Effector memory CD4-positive, alpha-beta T cell (primary cell): Measurements from ENCODE around the gene GUCA2B.

Source experiments
- DNase-seq, 3 donors: peaks; one replicate each; pipeline ENCODE4 v3.0.0-alpha.2; 2020
- H3K27ac ChIP-seq: 2 replicates; pipeline ENCODE4 v1.7.0; 2013; ENCODE audit warnings: mild to moderate bottlenecking, low read length, moderate library complexity; ENCODE audit not compliant: insufficient read depth, poor library complexity, severe bottlenecking
- H3K27me3 ChIP-seq: replicated peaks from 2 replicates; pipeline ENCODE4 v1.7.0; 2013; ENCODE audit warnings: mild to moderate bottlenecking, low read length; ENCODE audit not compliant: insufficient read depth, control insufficient read depth, poor library complexity, severe bottlenecking
- H3K36me3 ChIP-seq: 2 replicates; pipeline ENCODE4 v1.7.0; 2013; ENCODE audit warnings: mild to moderate bottlenecking, low read length, moderate library complexity; ENCODE audit not compliant: control insufficient read depth, insufficient read depth
- H3K4me1 ChIP-seq: 2 replicates; pipeline ENCODE4 v1.7.0; 2013; ENCODE audit warnings: low read length, mild to moderate bottlenecking; ENCODE audit not compliant: control insufficient read depth, insufficient read depth, poor library complexity, severe bottlenecking
- H3K4me3 ChIP-seq: 2 replicates; pipeline ENCODE4 v1.7.0; 2013; ENCODE audit warnings: low read length, low read depth, mild to moderate bottlenecking; ENCODE audit not compliant: insufficient read depth, poor library complexity, severe bottlenecking
- H3K9me3 ChIP-seq: 2 replicates; pipeline ENCODE4 v1.7.0; 2013; ENCODE audit warnings: mild to moderate bottlenecking, low read length, moderate library complexity; ENCODE audit not compliant: control insufficient read depth

GUCA2B gene

DNA sequence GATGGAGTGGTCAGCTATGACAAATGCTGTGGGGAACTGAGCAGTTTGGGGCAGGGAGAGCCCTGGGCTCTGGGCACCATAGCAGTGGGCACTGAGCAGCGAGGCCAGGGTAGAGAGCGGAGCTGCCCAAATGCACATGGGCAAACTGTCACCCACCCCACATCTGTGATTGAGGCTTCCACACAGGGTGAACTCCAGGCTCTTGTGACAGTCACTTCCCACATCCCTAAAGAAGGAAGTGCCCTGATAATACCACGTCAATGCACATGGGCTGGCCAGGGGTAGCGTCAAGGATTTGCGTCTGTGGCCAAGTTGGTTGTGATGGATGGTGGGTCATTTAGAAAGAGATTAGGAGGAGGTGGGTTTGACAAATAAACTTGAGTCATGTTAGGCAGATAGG is 2.6 kb upstream of the GUCA2B start:
- Histone ChIP-seq H3K27ac (no peak overlapping the region), H3K4me1 (no peaks in the 10 kb centered on the region), H3K27me3 (peaks cover 5% of the 10 kb centered on the region), H3K9me3 (no peaks in the 10 kb centered on the region), H3K36me3 (no peaks in the 10 kb centered on the region), H3K4me3 (no peak overlapping the region)
- no peak for DNase-seq

DNA sequence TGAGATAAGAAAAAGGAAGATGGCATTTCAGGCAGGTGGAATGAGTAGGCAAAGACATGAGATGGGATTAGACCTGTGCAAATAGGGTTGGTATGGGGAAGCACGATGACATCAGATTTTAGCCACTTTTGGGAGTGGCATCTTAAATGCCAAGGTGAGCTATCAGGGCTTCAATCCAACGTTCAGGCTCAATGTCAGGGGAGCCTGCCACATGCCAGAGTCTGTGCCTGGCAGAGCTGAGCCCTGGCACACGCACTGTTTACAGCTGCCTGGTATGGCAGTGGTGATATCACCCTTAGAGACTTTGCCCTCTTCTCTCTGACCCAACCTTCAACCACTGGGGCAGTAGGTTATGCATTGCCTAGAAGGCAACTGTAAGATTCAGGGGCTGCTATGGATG is 1.1 kb upstream of the GUCA2B start:
- DNase-seq, result no peak
- Histone ChIP-seq H3K9me3 (no peaks in the 10 kb centered on the region), H3K36me3 (no peaks in the 10 kb centered on the region), H3K4me1 (no peaks in the 10 kb centered on the region), H3K4me3 (no peak overlapping the region), H3K27me3 (no peaks in the 10 kb centered on the region), H3K27ac (no peak overlapping the region)

DNA sequence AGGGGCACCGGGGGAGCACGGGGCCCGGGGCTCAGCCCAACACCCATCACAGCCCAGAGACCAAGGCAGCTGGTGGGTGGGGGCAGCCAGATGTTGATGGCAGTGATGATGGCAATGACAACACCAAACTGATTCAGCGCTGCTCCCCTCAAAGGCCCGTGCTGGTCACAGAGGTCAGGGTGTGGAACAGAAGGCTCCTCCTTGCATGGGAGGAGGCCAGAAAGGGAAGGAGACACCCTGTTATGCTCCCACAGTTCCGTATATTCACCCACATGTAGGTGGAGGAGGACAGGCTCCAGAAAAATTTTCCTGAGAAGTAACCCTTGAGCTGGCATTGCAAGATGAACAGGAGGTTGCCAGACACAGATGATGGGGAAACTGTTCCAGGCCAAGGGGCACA is 414 bp downstream of the GUCA2B start:
- Histone ChIP-seq H3K4me3 (no peak overlapping the region), H3K4me1 (no peaks in the 10 kb centered on the region), H3K27me3 (no peaks in the 10 kb centered on the region), H3K9me3 (no peaks in the 10 kb centered on the region), H3K27ac (no peak overlapping the region), H3K36me3 (no peaks in the 10 kb centered on the region)
- no peak for DNase-seq

DNA sequence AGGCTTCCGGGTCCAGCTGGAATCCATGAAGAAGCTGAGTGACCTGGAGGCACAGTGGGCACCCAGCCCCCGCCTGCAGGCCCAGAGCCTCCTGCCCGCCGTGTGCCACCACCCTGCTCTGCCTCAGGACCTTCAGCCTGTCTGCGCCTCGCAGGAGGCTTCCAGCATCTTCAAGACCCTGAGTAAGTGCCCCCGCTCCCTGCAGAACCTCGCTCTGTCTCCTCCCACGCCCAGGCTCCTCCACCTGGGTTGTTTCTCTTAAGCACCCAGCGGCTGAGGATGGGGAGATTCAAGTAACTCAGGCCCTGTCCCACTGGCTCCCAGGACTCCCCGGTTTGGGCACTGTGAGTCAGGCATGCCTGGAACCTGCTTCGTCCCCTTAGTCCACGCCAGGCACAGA is 1.5 kb downstream of the GUCA2B start:
- Histone ChIP-seq H3K4me3 (no peak overlapping the region), H3K36me3 (no peaks in the 10 kb centered on the region), H3K4me1 (no peaks in the 10 kb centered on the region), H3K27me3 (no peaks in the 10 kb centered on the region), H3K9me3 (no peaks in the 10 kb centered on the region), H3K27ac (no peak overlapping the region)
- DNase-seq, result no peak

DNA sequence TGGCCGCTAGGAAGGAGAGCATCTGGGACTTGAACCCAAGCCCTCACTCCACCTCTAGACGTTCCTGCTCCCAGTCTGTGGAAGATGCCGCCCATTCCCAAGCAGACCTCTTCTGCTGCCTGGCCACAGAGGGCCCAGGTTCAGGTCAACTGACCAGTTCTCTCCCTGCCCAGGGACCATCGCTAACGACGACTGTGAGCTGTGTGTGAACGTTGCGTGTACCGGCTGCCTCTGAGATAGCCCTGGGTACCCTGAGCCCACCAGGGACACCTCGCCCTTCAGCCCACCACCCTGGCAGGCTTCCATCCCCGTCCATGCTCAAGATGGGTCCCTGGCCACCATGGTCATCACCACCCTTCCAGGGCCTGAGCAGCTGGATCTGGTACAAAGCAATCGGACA is 2.2 kb downstream of the GUCA2B start:
- H3K4me1 ChIP-seq, result no peaks in the 10 kb centered on the region
- H3K9me3 ChIP-seq, result no peaks in the 10 kb centered on the region
- no peak overlapping the region for H3K27ac ChIP-seq
- DNase-seq, result no peak
- H3K27me3 ChIP-seq, result no peaks in the 10 kb centered on the region
- no peak overlapping the region for H3K4me3 ChIP-seq
- no peaks in the 10 kb centered on the region for H3K36me3 ChIP-seq

DNA sequence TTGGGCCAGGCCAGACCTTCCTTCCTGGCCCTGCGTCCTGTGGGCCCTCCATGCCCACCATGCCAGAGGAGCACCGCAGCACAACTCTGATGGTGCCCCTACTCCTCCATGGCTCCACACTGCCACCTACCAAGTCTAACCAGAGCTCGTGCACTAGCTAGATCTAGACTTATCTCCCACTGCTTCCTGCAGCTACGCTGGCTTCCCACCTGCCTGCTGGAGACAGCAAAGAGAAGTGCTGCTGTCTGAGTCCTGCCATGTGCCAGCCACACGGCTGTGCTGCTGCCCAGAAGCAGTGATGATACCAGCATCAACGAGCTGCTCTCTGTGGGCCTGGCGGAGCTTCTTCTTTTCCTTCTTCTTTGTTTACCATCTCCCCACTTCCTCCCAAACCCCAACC is 4.5 kb downstream of the GUCA2B start:
- no peak overlapping the region for H3K27ac ChIP-seq
- H3K36me3 ChIP-seq, result no peaks in the 10 kb centered on the region
- H3K4me1 ChIP-seq, result no peaks in the 10 kb centered on the region
- no peaks in the 10 kb centered on the region for H3K9me3 ChIP-seq
- no peak overlapping the region for H3K4me3 ChIP-seq
- H3K27me3 ChIP-seq, result no peaks in the 10 kb centered on the region
- no peak for DNase-seq

DNA sequence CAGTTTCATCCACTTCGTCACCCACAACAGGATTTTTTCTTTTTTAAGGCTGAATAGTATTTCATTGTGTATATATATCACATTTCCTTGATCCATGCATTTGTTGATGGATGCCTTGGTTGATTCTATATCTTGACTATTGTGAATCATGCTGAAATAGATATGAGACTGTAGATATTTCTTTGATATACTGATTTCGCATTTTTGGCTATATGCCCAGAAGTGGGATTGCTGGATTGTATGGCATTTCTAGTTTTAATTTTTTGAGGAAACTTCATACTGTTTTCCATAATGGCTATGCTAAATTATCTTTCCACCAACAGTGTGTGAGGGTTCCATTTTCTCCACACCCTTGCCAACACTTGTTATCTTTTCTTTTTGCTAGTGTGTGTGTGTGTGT is 5.0 kb downstream of the GUCA2B start:
- Histone ChIP-seq H3K4me1 (no peaks in the 10 kb centered on the region), H3K4me3 (no peak overlapping the region), H3K36me3 (no peaks in the 10 kb centered on the region), H3K27me3 (no peaks in the 10 kb centered on the region), H3K9me3 (no peaks in the 10 kb centered on the region), H3K27ac (no peak overlapping the region)
- DNase-seq, result no peak

DNA sequence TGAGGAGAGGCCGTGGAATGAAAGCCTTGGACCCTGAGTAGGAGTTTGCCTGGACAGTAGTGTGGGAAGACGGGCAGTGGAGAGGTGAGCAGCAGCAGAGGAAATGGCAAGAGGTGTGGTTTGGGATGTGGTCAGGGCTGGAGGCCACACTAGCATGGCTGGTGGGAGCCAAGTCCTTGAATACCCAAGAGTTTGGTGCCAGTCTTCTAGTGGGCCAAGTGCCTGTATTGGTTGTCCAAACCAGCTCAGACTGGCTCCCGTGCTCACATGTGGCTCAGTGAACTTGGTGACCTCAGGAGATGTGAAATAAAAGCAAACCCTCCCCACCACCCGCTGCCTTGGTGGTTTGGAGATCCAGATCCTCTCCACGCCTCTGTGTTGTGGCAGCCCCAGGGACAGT is 9.0 kb downstream of the GUCA2B start:
- Histone ChIP-seq H3K27ac (no peak overlapping the region), H3K4me1 (no peaks in the 10 kb centered on the region), H3K4me3 (no peak overlapping the region), H3K36me3 (no peaks in the 10 kb centered on the region), H3K9me3 (no peaks in the 10 kb centered on the region), H3K27me3 (no peaks in the 10 kb centered on the region)
- DNase-seq, result no peak

DNA sequence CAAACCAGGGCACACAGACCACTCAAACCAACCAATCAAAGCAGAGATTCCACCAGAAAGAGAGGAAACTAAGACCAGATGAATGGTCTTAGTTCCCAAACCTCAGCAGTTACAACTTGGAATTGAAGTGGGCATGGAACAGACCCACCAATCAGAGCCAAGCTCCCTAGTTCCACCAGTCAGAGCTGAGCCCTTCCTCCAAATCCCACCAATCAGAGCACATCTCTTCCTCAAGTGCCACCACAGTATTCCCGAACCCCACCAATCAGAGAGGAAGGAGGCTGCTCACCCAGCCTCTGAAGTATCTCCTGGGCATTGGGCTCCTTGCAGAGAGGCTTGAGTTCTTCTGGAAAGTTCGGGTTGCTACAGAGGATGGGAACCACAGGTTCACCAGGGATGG is 9.9 kb downstream of the GUCA2B start:
- no peaks in the 10 kb centered on the region for H3K36me3 ChIP-seq
- H3K27me3 ChIP-seq, result no peaks in the 10 kb centered on the region
- H3K9me3 ChIP-seq, result no peaks in the 10 kb centered on the region
- H3K4me1 ChIP-seq, result no peaks in the 10 kb centered on the region
- DNase-seq, result no peak
- H3K27ac ChIP-seq, result no peak overlapping the region
- H3K4me3 ChIP-seq, result no peak overlapping the region

DNA sequence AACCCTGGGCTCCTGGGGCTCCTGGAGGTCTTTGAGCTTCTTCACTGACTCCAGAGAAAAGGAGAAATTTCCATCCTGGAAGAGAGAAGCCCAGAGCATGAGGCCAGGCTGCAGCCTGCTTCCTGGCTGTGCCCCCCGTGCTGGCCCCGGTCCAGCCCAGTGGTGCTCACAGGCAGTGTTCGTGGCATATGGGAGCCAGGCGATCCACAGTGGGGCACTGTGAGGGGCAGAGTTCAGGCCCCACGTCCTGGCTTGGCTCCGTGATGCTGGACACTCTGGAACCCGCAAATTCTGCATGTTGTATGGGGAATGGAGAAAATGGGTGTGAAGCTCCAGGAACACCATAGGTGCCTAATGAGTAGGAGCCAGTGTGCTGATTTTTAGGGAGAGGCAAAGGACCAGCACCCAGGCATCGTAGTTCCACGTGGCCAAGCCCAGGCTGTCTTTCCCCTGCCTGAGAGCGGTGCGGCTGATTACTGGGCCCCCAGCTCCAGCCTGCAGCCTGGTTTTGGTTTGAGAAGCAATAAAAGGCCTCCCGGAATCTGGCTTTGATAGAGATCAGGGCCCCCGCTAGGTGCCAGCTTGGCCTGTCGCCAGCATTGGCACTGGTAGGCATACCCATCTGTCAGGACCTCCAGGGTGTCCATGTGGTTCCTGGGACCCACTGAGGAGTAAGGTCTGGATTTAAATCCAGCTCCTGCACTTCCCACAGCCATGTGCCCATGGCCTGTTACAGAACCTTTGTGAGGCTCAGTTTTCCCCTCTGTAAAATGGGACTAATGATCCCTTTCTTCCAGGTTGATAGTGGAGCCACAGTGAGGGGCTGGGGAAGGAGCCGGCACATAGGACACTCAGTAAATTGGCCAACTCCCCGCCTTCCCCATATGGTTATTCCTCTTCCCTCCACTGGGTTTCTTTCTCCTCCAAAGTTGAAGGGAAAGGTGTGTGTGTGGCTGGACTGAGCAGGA is 10.6 kb downstream of the GUCA2B start:
- Histone ChIP-seq H3K27me3 (no peaks in the 10 kb centered on the region), H3K4me3 (no peak overlapping the region), H3K27ac (no peak overlapping the region), H3K36me3 (no peaks in the 10 kb centered on the region), H3K9me3 (no peaks in the 10 kb centered on the region), H3K4me1 (no peaks in the 10 kb centered on the region)
- DNase-seq, result no peak
